HepG2 (cell line): ENCODE measurements around the gene NBR1. TPM values are rescaled to one million over a fixed set of nuclear protein-coding genes. Genes with fewer than 3 reads are reported as not detected.

ENCODE experiments used
- HMG20B ChIP-seq: conservative IDR thresholded peaks from 2 replicates; pipeline ENCODE4 v1.6.1; 2016; ENCODE audit warnings: missing genetic modification reagents, missing compliant biosample characterization
- KLF12 ChIP-seq: sonication (generic); formaldehyde crosslinking; IDR thresholded peaks from 2 replicates; pipeline ENCODE4 v1.4.0; 2020; ENCODE audit warnings: missing genetic modification reagents, borderline replicate concordance
- MATR3 ChIP-seq: sonication (generic); formaldehyde crosslinking; IDR thresholded peaks from 2 replicates; pipeline ENCODE4 v1.4.0; 2020; ENCODE audit warnings: missing genetic modification reagents
- NONO ChIP-seq, 2 experiments: fragments of 450-650 bp in 1 of 2; sonication (generic) in 1 of 2; formaldehyde crosslinking in 1 of 2; IDR thresholded peaks in 1 of 2; conservative IDR thresholded peaks in 1 of 2; 2 replicates each; pipeline versions ENCODE4 v1.6.1 to v1.8.0; 2017 to 2022; ENCODE audit warnings: mild to moderate bottlenecking in 1 of 2, missing genetic modification reagents in 1 of 2, moderate library complexity in 1 of 2
- POLR2A ChIP-seq, 2 experiments: IDR thresholded peaks; 2 replicates each; pipeline ENCODE4 v1.6.1; 2011; ENCODE audit warnings: low read depth in 2 of 2, low read length in 2 of 2, mild to moderate bottlenecking in 1 of 2, moderate library complexity in 1 of 2; ENCODE audit not compliant: insufficient read depth in 1 of 2
- RARG ChIP-seq: sonication (generic); formaldehyde crosslinking; IDR thresholded peaks from 2 replicates; pipeline ENCODE4 v1.4.0; 2020; ENCODE audit warnings: low read depth, mild to moderate bottlenecking, missing genetic modification reagents
- ZMAT3 ChIP-seq: sonication (generic); formaldehyde crosslinking; conservative IDR thresholded peaks from 2 replicates; pipeline ENCODE4 v1.7.0; 2021; ENCODE audit warnings: missing genetic modification reagents
- ZNF101 ChIP-seq: sonication (generic); formaldehyde crosslinking; IDR thresholded peaks from 2 replicates; pipeline ENCODE4 v1.4.0; 2020; ENCODE audit warnings: mild to moderate bottlenecking, low read depth, missing genetic modification reagents, borderline replicate concordance
- ZNF383 ChIP-seq: sonication (generic); formaldehyde crosslinking; IDR thresholded peaks from 2 replicates; pipeline ENCODE4 v1.4.0; 2020; ENCODE audit warnings: missing genetic modification reagents, mild to moderate bottlenecking, borderline replicate concordance
- ZNF672 ChIP-seq: sonication (generic); formaldehyde crosslinking; IDR thresholded peaks from 2 replicates; pipeline ENCODE4 v1.8.1; 2022; ENCODE audit warnings: missing genetic modification reagents
- ZNF724P ChIP-seq: sonication (generic); formaldehyde crosslinking; IDR thresholded peaks from 2 replicates; pipeline ENCODE4 v1.8.0; 2022; ENCODE audit warnings: missing genetic modification reagents, borderline replicate concordance
- ZNF816 ChIP-seq: sonication (generic); formaldehyde crosslinking; IDR thresholded peaks from 2 replicates; pipeline ENCODE4 v1.8.0; 2022; ENCODE audit warnings: missing genetic modification reagents, mild to moderate bottlenecking, borderline replicate concordance
- polyA plus RNA-seq, 8 experiments: library from polyadenylated mRNA; depleted of rRNA in 3 of 8; stranded (reverse) in 7 of 8; unstranded in 1 of 8; fragments of >200 nt; fragmentation: Illumina TruSeq in 4 of 8; extraction: Trizol in 4 of 8; gene quantifications; 2 replicates each; pipeline versions ENCODE4 v1.2.1 to v1.2.3, GENCODE V29; 2011 to 2016; ENCODE audit warnings: low read depth in 4 of 8, missing spikeins in 1 of 8, mixed read lengths in 1 of 8; ENCODE audit not compliant: insufficient read depth in 1 of 8
- total RNA-seq, 5 experiments: library from RNA; depleted of rRNA; stranded (reverse); fragments of >200 nt; fragmentation: Illumina TruSeq; extraction: Trizol; gene quantifications; 2 replicates each; pipeline ENCODE4 v1.2.3, GENCODE V29; 2016; ENCODE audit warnings: low read depth in 1 of 5
- TF ChIP-seq, protein P1 (sequence below), 2 experiments: IDR thresholded peaks; 2 replicates each; pipeline ENCODE4 v1.6.1; 2011 to 2012; ENCODE audit warnings: low read length in 2 of 2, borderline replicate concordance in 1 of 2, low read depth in 1 of 2, mild to moderate bottlenecking in 1 of 2, moderate library complexity in 1 of 2
- TF ChIP-seq, protein P2 (sequence below), 2 experiments: fragments of 450-650 bp in 1 of 2; sonication (generic) in 1 of 2; formaldehyde crosslinking; IDR thresholded peaks; 2 replicates each; pipeline versions ENCODE4 v1.5.0 to v1.8.0; 2020 to 2022; ENCODE audit warnings: mild to moderate bottlenecking in 1 of 2, missing genetic modification reagents in 1 of 2
- TF ChIP-seq, protein P3 (sequence below): sonication (generic); formaldehyde crosslinking; IDR thresholded peaks from 2 replicates; pipeline ENCODE4 v1.4.0; 2020; ENCODE audit warnings: missing genetic modification reagents, borderline replicate concordance
- TF ChIP-seq, protein P4 (sequence below): sonication (generic); formaldehyde crosslinking; IDR thresholded peaks from 2 replicates; pipeline ENCODE4 v1.9.0; 2022; ENCODE audit warnings: missing genetic modification reagents, mild to moderate bottlenecking, borderline replicate concordance
- TF ChIP-seq, protein P5 (sequence below): sonication (generic); formaldehyde crosslinking; IDR thresholded peaks from 2 replicates; pipeline ENCODE4 v1.8.0; 2022; ENCODE audit warnings: low read depth, missing genetic modification reagents

NBR1 gene
- total and polyA plus RNA-seq, 2 of the 13 experiments (the other 11 are each of a cell fraction or from before 2014, with no cell fraction given), result 51.7 to 121 TPM

DNA sequence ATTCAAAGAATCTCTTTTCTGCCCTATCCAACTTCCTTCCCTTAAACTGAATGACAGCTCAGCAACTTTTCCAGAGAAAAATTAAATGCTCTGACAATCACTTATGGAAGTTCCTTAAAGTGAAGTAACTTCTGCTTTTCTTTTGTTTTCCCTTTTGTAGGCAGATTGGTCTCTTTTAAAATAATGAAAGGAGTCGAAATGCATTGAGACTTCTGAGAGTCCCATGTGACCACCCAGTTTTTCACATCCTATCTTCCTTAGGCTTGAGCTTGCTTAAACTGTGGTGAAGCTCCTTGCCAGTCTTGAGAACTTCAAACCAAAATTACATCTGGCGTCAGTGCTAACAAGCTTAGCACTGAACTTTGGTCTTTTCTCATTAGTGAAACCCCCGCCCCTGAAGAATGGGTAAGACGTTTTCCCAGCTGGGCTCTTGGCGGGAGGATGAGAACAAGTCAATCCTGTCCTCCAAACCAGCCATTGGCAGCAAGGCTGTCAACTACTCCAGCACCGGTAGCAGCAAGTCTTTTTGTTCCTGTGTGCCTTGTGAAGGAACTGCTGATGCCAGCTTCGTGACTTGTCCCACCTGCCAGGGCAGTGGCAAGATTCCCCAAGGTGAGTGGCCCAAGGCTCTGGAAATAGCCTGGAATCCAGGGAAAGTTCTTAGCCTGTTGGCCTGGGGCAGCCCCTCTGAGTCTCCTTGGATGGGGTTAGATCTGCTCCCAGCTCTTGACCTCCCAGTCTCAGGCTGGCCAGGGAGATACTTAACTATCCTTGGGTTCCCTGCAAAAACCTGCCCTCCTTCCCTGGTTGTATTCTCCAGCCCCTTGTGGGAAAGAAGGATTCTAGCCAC, 41.9 kb downstream of the NBR1 start (continued):
- TF ChIP-seq, protein P1, sequence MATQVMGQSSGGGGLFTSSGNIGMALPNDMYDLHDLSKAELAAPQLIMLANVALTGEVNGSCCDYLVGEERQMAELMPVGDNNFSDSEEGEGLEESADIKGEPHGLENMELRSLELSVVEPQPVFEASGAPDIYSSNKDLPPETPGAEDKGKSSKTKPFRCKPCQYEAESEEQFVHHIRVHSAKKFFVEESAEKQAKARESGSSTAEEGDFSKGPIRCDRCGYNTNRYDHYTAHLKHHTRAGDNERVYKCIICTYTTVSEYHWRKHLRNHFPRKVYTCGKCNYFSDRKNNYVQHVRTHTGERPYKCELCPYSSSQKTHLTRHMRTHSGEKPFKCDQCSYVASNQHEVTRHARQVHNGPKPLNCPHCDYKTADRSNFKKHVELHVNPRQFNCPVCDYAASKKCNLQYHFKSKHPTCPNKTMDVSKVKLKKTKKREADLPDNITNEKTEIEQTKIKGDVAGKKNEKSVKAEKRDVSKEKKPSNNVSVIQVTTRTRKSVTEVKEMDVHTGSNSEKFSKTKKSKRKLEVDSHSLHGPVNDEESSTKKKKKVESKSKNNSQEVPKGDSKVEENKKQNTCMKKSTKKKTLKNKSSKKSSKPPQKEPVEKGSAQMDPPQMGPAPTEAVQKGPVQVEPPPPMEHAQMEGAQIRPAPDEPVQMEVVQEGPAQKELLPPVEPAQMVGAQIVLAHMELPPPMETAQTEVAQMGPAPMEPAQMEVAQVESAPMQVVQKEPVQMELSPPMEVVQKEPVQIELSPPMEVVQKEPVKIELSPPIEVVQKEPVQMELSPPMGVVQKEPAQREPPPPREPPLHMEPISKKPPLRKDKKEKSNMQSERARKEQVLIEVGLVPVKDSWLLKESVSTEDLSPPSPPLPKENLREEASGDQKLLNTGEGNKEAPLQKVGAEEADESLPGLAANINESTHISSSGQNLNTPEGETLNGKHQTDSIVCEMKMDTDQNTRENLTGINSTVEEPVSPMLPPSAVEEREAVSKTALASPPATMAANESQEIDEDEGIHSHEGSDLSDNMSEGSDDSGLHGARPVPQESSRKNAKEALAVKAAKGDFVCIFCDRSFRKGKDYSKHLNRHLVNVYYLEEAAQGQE (IDR thresholded peaks at IDR 0.05; ENCODE audit: borderline replicate concordance in 1 of 2, low read depth in 1 of 2, low read length in 2 of 2), result no peak
- TF ChIP-seq ZNF383 (CRISPR knock-in tag), result 0 out of 2 replicates have a peak, but pooled peaks have one; percentile 71
- TF ChIP-seq ZNF816 (CRISPR knock-in tag), result no peak
- TF ChIP-seq ZNF724P, result no peak
- TF ChIP-seq, protein P2, sequence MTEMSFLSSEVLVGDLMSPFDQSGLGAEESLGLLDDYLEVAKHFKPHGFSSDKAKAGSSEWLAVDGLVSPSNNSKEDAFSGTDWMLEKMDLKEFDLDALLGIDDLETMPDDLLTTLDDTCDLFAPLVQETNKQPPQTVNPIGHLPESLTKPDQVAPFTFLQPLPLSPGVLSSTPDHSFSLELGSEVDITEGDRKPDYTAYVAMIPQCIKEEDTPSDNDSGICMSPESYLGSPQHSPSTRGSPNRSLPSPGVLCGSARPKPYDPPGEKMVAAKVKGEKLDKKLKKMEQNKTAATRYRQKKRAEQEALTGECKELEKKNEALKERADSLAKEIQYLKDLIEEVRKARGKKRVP (CRISPR knock-in tag; IDR thresholded peaks at IDR 0.05), result no peak
- TF ChIP-seq RARG, result no peak
- TF ChIP-seq POLR2A (IDR thresholded peaks at IDR 0.05; ENCODE audit: insufficient read depth in 1 of 2, low read depth in 2 of 2, low read length in 2 of 2), result peak in 1 of 2 experiments; percentile 28; a peak in 1 of 4 replicates
- no peak for TF ChIP-seq ZNF672 (CRISPR knock-in tag)
- TF ChIP-seq ZMAT3 (CRISPR knock-in tag), result no peak
- TF ChIP-seq MATR3 (CRISPR knock-in tag), result no peak
- TF ChIP-seq KLF12 (CRISPR knock-in tag), result 0 out of 2 replicates have a peak, but pooled peaks have one; percentile 29
- no peak for TF ChIP-seq HMG20B (CRISPR knock-in tag)
- TF ChIP-seq, protein P3, sequence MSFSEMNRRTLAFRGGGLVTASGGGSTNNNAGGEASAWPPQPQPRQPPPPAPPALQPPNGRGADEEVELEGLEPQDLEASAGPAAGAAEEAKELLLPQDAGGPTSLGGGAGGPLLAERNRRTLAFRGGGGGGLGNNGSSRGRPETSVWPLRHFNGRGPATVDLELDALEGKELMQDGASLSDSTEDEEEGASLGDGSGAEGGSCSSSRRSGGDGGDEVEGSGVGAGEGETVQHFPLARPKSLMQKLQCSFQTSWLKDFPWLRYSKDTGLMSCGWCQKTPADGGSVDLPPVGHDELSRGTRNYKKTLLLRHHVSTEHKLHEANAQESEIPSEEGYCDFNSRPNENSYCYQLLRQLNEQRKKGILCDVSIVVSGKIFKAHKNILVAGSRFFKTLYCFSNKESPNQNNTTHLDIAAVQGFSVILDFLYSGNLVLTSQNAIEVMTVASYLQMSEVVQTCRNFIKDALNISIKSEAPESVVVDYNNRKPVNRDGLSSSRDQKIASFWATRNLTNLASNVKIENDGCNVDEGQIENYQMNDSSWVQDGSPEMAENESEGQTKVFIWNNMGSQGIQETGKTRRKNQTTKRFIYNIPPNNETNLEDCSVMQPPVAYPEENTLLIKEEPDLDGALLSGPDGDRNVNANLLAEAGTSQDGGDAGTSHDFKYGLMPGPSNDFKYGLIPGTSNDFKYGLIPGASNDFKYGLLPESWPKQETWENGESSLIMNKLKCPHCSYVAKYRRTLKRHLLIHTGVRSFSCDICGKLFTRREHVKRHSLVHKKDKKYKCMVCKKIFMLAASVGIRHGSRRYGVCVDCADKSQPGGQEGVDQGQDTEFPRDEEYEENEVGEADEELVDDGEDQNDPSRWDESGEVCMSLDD (CRISPR knock-in tag), result no peak
- TF ChIP-seq ZNF101 (CRISPR knock-in tag), result no peak
- TF ChIP-seq, protein P4, sequence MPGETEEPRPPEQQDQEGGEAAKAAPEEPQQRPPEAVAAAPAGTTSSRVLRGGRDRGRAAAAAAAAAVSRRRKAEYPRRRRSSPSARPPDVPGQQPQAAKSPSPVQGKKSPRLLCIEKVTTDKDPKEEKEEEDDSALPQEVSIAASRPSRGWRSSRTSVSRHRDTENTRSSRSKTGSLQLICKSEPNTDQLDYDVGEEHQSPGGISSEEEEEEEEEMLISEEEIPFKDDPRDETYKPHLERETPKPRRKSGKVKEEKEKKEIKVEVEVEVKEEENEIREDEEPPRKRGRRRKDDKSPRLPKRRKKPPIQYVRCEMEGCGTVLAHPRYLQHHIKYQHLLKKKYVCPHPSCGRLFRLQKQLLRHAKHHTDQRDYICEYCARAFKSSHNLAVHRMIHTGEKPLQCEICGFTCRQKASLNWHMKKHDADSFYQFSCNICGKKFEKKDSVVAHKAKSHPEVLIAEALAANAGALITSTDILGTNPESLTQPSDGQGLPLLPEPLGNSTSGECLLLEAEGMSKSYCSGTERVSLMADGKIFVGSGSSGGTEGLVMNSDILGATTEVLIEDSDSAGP (CRISPR knock-in tag), result no peak
- no peak for TF ChIP-seq NONO (IDR thresholded peaks at IDR 0.05)
- TF ChIP-seq NONO (CRISPR knock-in tag; conservative IDR thresholded peaks at IDR 0.05), result no peak
- TF ChIP-seq, protein P5, sequence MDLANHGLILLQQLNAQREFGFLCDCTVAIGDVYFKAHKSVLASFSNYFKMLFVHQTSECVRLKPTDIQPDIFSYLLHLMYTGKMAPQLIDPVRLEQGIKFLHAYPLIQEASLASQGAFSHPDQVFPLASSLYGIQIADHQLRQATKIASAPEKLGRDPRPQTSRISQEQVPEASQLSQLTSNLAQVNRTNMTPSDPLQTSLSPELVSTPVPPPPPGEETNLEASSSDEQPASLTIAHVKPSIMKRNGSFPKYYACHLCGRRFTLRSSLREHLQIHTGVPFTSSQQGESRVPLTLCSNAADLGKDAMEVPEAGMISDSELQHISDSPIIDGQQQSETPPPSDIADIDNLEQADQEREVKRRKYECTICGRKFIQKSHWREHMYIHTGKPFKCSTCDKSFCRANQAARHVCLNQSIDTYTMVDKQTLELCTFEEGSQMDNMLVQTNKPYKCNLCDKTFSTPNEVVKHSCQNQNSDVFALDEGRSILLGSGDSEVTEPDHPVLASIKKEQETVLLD (CRISPR knock-in tag), result no peak
